Endodermal cell (in vitro differentiated cells): Measurements from ENCODE around the gene MCU. TPM values are rescaled to one million over a fixed set of nuclear protein-coding genes. Genes with fewer than 3 reads are reported as not detected.
A peak's percentile ranks its signal among the peaks of the same experiment; 100 is the strongest.

Experiments used
- DNase-seq: peaks from one replicate; pipeline ENCODE4 v3.0.0-alpha.2; 2017
- H3K27ac ChIP-seq: 2 replicates; pipeline ENCODE4 v1.5.1; 2013; ENCODE audit warnings: mild to moderate bottlenecking, low read depth, low read length, moderate library complexity
- H3K27me3 ChIP-seq: 2 replicates; pipeline ENCODE4 v1.6.1; 2013; ENCODE audit warnings: mild to moderate bottlenecking, low read length, moderate library complexity; ENCODE audit not compliant: insufficient read depth, control insufficient read depth, poor library complexity, severe bottlenecking
- H3K36me3 ChIP-seq: 2 replicates; pipeline ENCODE4 v1.7.0; 2013; ENCODE audit warnings: mild to moderate bottlenecking, low read length, moderate library complexity; ENCODE audit not compliant: control insufficient read depth, insufficient read depth
- H3K4me1 ChIP-seq: one replicate; pipeline ENCODE4 v1.7.0; 2013; ENCODE audit warnings: low read length; ENCODE audit not compliant: control insufficient read depth, insufficient read depth
- H3K4me3 ChIP-seq: 2 replicates; pipeline ENCODE4 v1.5.1; 2013; ENCODE audit warnings: mild to moderate bottlenecking, low read length, moderate library complexity
- H3K9ac ChIP-seq: 2 replicates; pipeline ENCODE4 v1.6.1; 2013; ENCODE audit warnings: mild to moderate bottlenecking, low read length, moderate library complexity; ENCODE audit not compliant: poor library complexity, severe bottlenecking; ENCODE audit errors: extremely low read depth
- H3K9me3 ChIP-seq: 2 replicates; pipeline ENCODE4 v1.6.1; 2013; ENCODE audit warnings: mild to moderate bottlenecking, low read length, moderate library complexity; ENCODE audit not compliant: control insufficient read depth
- H3K27ac Mint-ChIP-seq: 2 replicates; pipeline ENCODE4 v1.8.0; 2020; ENCODE audit warnings: mixed read lengths
- H3K27me3 Mint-ChIP-seq: 2 replicates; pipeline ENCODE4 v1.8.0; 2021; ENCODE audit warnings: mild to moderate bottlenecking, mixed read lengths; ENCODE audit not compliant: insufficient read depth
- H3K36me3 Mint-ChIP-seq: 2 replicates; pipeline ENCODE4 v1.8.0; 2020; ENCODE audit warnings: low read depth, mixed read lengths
- H3K4me1 Mint-ChIP-seq: 2 replicates; pipeline ENCODE4 v1.8.0; 2020; ENCODE audit warnings: mixed read lengths
- H3K4me3 Mint-ChIP-seq: 2 replicates; pipeline ENCODE4 v1.8.0; 2020; ENCODE audit warnings: mild to moderate bottlenecking, moderate library complexity, mixed read lengths
- H3K9me3 Mint-ChIP-seq: 2 replicates; pipeline ENCODE4 v1.8.0; 2020; ENCODE audit warnings: mild to moderate bottlenecking, mixed read lengths
- CTCF ChIP-seq: fragments of 200-600 bp; sonication (generic); conservative IDR thresholded peaks from 2 replicates; pipeline ENCODE4 v1.5.0; 2021; ENCODE audit warnings: antibody characterized with exemption, mild to moderate bottlenecking
- WGBS, 2 experiments: methylation state at CpG; one replicate each; pipeline versions ENCODE4 v1.1.5 to v1.1.7; 2013; ENCODE audit warnings: missing lambda C conversion rate in 2 of 2, mixed read lengths in 1 of 2; ENCODE audit not compliant: insufficient coverage in 1 of 2, insufficient read length in 1 of 2; 5-methylcytosine and 5-hydroxymethylcytosine counted together
- total RNA-seq, 2 donors: library from RNA; stranded (reverse); fragmentation: NEBNext Ultra II Directional in 1 of 2; extraction: Animal tissue kit (Norgen Biotek cat#: 25700) in 1 of 2; gene quantifications; 2 replicates in 1 of 2; 3 replicates in 1 of 2; pipeline ENCODE4 v1.2.1, GENCODE V29; 2021

The MCU gene
- total RNA-seq, 2 donors from 2014 or later = 46.1 to 48.5 TPM

- DNase-seq = no peak
- Mint-ChIP-seq H3K27me3 (no peaks in the 10 kb centered on the region), H3K27ac (no peak overlapping the region), H3K9me3 (no peaks in the 10 kb centered on the region), H3K36me3 (no peaks in the 10 kb centered on the region), H3K4me3 (no peak overlapping the region), H3K4me1 (peaks cover 44% of the 10 kb centered on the region)
- peaks cover 4% of the 10 kb centered on the region for H3K4me1 ChIP-seq
- no peaks in the 10 kb centered on the region for H3K27me3 ChIP-seq
- H3K27ac ChIP-seq = no peak overlapping the region
- TF ChIP-seq CTCF = no peak
- no peak overlapping the region for H3K9ac ChIP-seq
- H3K36me3 ChIP-seq = peaks cover 4% of the 10 kb centered on the region
- no peak overlapping the region for H3K4me3 ChIP-seq
- no peaks in the 10 kb centered on the region for H3K9me3 ChIP-seq
Measured at GRCh38 chr10:72832701-72833100, 140.8 kb downstream of the MCU start.

- Histone ChIP-seq H3K27me3 (no peaks in the 10 kb centered on the region), H3K4me3 (no peak overlapping the region), H3K36me3 (peaks cover 4% of the 10 kb centered on the region), H3K9me3 (no peaks in the 10 kb centered on the region), H3K27ac (no peak overlapping the region), H3K4me1 (peaks cover 4% of the 10 kb centered on the region), H3K9ac (no peak overlapping the region)
- WGBS, 2 experiments = 85 to 92% methylated on average over 5 of the region's 5 CpGs
- Mint-ChIP-seq H3K27ac (no peak overlapping the region), H3K4me1 (peaks cover 36% of the 10 kb centered on the region), H3K36me3 (peaks cover 2% of the 10 kb centered on the region), H3K4me3 (no peak overlapping the region), H3K9me3 (no peaks in the 10 kb centered on the region), H3K27me3 (no peaks in the 10 kb centered on the region)
- peak; percentile 85 for TF ChIP-seq CTCF
- DNase-seq = peak; percentile 58
Measured at GRCh38 chr10:72834183-72834825, 142.4 kb downstream of the MCU start.

- peaks cover 4% of the 10 kb centered on the region for H3K36me3 Mint-ChIP-seq
- Histone ChIP-seq H3K27ac (no peak overlapping the region), H3K4me1 (no peaks in the 10 kb centered on the region), H3K4me3 (no peak overlapping the region), H3K36me3 (peaks cover 2% of the 10 kb centered on the region), H3K27me3 (no peaks in the 10 kb centered on the region), H3K9ac (no peak overlapping the region), H3K9me3 (no peaks in the 10 kb centered on the region)
- H3K27me3 Mint-ChIP-seq = no peaks in the 10 kb centered on the region
- H3K27ac Mint-ChIP-seq = no peak overlapping the region
- H3K4me3 Mint-ChIP-seq = no peak overlapping the region
- no peak for DNase-seq
- no peaks in the 10 kb centered on the region for H3K9me3 Mint-ChIP-seq
- TF ChIP-seq CTCF = no peak
- no peaks in the 10 kb centered on the region for H3K4me1 Mint-ChIP-seq
Measured at GRCh38 chr10:72840319-72840718, 148.4 kb downstream of the MCU start.
